GM19023 (cell line): ENCODE results near the gene FAM53B.

Experiments used
- ATAC-seq: cut with Tn5 transposase; IDR thresholded peaks from one replicate; pipeline ENCODE4 v1.9.1; 2021; ENCODE audit warnings: mild to moderate bottlenecking, moderate library complexity; ENCODE audit not compliant: unreplicated experiment

The FAM53B gene

DNA sequence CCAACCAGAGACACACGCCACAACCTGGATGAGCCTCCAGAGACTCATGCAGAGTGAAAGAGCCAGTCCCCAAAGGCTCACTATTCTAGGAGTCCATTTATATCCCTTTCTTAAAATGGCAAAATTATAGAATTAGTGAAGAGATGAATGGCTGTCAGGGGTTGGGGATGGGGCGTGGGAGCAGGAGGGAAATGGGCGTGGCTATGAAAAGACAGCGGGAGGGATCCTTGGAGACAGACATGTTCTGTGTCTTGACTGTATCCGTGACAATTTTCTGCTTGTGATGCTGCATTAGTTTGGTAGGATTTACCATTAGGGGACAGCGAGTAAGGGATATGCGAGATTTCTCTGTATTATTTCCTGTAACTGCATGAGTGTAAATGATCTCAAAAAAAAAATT is 33.0 kb downstream of the FAM53B start:
- ATAC-seq, result no peak

DNA sequence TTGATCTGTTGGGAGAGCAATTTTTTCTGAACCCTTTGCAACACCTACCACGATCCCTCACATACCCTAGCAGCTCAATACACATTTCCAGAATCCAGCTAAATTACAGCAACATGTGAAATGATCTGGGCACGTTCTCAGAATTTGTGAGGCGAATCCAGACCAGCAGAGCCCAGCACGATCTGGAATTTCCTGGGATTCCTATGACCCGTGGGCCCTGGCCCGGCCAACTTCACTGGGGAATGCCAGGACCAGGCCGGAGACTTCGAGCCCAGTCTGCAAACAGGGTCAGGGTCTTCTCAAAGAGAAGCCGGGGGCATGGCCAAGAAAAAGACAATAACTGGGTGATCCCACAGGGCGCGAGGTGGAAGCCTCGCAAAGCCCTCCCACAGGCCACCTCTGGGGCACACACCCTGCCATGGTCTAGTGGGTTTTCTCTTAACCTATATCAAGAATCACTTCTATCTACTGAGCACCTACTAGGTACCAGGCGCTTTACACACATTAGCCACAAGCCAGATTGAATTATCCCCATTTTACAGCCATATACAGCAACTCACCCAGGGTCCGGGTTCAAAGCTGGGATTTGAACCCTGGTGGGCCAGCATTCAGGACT is 33.8 kb downstream of the FAM53B start:
- no peak for ATAC-seq

DNA sequence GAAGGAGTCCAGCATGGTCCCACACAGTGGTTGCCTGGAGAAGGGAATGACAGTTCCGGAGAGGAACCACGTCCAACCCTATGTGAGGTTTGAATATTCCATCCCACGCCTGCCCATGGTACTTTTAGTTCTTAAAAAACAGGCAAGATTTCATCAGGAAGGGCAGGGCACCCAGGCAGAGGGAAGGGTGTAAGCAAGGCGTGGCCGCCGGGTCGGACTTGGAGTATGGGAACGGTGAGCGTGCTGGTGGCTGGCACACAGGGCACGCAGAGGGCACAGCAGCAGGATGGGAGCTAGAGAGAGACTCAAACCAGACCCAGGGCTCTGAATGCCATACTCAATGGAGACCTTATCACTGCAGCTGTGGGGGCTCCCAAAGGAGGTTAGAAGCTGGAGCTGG is 34.3 kb downstream of the FAM53B start:
- no peak for ATAC-seq

DNA sequence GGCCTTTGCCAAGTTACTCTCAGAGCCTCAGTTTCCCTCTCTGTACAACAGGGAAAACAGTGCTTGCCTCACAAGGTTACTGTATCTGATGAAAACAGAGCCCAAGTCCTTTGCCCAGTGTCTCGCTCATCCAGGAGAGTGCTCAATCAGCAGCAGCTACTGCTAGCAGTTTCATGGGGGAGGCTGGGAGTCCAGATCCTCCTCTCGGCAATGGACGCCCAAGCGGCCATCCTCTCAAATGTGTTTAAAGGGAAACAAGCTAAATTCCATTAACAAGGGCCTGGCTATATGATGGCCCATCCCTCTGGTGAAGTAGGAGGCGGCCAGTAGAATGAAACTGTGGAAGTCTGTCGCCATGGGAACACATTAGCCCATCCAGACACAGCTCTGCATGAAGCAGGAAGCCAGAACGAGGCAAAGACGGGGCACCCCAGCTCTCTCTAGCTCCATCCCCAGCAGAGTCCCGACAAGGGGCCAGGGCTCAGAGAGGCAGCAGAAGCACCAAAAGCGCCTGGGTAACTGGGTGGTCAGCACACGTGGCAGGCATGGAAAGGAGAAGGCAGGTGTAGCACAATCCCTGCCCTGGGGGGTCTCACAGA is 35.2 kb downstream of the FAM53B start:
- no peak for ATAC-seq

DNA sequence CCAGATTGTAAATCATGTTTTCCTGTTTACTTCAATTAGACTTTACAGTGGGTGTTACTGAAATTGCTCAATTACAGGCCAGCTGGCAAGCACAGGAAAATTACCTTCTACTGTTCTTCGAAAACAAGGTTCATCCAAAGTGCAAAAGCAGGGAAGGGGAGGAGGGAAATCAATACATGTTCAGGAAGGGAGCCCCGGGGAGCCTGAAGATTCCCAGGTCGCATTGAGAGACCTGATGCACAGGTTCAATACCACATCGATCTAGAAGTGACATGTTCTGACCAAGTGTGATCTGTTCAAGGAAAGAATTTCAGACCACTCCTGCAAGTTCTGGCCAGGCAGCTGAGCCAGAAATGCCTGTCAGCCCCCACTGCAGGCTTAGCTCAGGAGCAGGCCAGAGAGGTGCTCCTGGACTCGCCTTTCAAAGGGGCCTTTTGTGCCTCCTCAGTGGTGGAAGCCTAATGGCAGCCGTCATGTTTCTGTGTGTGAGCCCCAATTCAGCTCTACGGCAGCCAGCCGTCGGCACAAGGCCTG is 35.9 kb downstream of the FAM53B start:
- no peak for ATAC-seq

DNA sequence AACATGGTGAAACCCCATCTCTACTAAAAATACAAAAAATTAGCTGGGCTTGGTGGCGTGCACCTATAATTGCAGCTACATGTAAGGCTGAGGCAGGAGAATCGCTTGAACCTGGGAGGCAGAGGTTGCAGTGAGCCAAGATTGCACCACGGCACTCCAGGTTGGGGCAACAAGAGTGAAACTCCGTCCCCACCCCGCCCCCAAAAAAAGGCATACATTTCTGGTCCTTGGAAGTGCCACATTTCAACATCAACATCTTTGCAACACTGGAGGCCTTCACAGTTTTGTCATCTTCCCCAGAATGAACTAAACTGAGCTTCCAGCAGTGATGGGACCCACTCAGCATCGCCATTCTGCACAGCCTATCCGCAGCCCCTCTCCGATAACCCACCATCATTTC is 36.6 kb downstream of the FAM53B start:
- no peak for ATAC-seq

DNA sequence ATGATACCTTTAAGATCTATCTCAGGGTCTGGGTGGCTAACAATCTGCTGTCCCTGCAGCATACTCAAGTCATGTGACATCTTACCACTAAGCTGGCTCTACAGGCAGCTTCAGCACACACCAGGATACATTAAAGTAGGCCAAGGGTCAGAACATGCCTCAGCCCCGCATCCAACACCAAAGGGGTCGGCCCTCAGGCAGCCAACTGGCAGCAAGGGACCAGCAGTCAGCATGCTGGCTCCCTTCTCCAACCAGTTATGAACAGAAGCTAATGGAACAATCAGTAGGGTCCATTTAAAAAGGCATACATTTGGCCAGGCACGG is 37.1 kb downstream of the FAM53B start:
- ATAC-seq, result no peak

DNA sequence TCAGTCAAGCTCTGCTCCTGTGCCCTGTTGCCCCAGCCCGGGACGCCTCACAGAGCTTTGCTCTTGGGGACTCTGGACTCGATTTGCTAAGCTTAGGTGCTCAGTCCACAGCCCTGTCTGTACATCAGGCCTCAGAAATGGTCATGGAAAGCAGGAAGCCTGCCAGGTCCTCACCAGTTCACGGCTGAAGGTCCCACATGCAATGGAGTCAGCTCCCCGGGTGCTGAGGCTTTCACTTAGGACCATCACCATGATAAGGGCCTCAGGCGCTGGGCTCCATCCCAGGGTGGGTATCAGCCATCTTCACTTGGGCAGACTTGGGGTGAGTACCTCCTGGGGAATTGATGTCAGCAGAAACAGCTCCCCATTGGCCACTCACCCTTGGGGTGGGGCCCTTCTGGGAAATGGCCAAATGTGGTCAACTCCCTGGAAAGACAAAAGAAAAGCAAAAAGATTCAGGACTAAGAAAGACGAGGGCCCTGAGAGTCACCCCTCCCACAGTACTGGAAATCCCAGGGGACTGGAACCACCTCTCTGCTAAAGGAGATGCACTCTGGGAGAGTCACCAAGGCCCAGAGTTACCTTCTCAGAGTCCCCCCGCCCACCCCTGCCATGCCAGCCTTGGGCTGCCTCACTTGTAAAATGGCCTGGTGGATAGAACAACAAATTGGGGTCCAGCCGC is 37.6 kb downstream of the FAM53B start:
- ATAC-seq, result no peak

DNA sequence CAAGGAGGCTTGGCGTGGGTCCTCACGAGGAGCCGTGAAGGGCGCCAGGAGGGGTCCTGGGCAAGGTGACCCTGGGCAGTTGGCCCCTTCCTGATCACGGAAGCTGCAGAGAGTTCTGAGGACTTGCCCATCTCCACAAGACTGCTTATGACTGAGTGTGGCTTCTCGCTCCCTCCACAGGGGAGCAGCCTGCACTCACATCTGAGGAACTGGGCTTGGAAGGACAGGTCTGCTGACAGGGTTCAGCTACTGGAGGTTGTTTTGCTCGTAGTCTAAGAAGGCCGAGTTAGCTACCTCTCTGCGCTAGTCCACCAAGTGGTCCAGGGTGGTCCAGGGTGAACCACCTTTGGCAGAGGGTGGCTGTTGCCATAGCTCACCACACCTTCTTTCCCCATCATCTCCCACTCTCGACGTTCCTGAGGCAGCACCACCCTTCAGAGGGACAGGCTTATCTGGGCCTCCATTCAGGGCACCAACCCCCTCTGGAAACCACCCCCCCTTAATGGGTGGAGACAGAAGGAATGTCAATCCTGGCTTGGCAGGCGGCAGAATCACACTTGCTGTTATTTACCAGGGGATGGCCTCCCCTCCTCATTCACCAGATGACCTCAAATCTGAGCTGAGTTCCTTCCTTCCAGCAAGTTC is 38.2 kb downstream of the FAM53B start:
- no peak for ATAC-seq

DNA sequence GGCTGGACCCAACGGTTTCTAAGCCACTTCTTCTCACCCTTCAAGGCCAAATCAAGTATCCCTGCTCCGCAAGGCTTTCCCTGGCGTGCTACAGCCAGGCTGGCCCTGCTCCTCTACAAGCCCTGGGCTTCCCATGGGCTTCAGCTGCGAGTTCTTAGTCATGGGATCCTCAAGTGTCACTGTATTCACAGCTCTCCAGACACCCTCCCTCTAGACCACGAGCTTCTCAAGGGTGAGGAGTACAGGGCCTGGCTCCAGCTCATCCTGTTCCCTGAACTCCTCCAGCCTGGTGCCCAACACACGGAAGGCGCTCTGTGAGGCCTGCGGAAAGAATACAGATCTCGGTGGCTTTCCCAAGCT is 38.8 kb downstream of the FAM53B start:
- ATAC-seq, result no peak

DNA sequence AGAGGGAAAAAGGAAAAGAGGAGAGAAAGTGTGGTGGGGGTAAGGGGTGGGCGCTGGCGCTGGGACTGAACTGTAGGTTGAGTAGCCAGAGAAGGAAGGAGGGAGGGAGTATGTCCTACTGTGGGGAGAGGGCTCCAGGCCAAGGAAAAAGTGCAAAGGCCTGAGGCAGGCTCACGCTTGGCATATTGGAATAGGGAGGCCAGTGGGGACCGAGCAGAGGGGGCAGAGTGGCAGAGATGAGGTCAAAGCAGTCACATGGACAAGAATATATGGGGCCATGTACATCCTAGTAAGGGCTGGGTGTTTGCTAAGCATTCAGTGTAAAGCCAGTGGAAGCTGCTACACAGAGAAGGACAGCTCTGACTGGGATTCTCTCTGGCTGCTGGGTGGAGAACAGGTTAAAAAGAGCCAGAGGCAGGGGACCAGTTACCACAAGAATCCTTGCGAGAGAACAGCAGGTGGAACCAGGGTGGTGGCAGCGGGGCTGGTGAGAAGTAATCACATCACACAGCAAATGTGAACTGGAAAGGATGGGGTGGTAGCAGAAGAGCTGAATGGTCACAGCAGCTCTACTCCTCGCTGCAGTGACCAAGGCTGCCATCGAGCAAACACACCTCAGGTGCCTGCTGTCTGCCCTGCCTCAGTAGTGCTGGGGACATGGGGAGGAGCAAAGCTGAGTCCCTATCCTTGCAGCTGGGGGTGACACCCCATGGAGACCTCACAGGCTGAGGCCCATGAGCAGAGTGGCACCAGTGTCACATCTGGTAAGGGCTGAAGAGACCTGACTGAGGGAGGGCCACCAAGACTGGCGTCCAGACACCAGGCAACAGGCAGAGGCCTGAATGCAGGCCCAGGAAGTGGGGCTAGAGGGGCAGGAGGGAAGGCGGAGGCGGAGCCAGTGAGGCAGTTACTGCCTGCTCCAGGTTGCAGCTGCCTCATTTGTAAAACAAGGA is 39.5 kb downstream of the FAM53B start:
- ATAC-seq, result no peak

DNA sequence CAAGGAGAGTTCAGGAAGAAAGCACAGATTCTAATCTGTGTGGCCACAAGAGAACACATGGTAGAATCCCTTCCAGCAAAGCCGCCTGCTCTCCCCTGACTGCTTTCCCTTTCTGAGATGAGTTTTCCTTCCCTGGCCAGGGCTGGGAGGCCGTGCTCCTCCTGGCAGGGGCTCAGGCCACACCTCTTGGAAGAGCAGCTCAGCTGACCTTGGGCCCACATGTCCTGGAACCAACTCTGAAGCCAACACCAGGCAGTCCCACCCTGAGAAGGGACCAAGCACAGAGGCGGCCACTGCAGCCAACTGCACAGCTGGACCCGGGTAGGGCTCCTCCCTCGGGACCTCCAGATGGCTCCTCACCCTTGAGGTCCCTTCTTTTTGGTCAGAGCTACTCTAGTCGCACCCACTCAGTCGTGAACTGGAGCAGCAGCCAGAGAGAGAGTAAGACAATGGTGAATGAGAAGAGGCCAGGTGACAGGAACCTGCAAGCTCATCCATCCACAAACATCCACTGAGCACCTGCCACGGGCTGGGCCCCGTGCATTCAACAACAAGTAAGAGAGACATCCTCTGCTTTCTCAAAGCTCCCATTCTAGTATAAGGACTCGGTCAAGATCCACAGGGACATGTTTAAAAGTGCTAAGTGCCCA is 40.3 kb downstream of the FAM53B start:
- no peak for ATAC-seq

DNA sequence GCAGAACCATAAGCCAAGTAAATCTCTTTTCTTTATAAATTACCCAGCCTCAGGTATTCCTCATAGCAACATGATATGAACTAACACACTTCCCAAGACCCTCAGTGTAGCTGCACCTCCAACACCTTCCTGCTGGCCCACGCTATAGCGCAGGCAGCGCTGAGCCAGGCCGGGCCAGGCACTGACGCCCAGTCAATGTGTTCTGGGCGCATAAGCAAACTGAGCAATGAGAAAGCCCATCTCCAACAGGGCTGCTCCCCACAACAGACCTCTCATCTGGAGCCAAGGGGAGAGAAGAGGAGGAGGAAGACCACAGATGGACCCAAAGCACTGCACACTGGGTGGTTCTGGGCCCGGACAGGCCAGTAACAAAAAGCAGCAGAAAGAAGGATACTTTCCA is 40.8 kb downstream of the FAM53B start:
- no peak for ATAC-seq

DNA sequence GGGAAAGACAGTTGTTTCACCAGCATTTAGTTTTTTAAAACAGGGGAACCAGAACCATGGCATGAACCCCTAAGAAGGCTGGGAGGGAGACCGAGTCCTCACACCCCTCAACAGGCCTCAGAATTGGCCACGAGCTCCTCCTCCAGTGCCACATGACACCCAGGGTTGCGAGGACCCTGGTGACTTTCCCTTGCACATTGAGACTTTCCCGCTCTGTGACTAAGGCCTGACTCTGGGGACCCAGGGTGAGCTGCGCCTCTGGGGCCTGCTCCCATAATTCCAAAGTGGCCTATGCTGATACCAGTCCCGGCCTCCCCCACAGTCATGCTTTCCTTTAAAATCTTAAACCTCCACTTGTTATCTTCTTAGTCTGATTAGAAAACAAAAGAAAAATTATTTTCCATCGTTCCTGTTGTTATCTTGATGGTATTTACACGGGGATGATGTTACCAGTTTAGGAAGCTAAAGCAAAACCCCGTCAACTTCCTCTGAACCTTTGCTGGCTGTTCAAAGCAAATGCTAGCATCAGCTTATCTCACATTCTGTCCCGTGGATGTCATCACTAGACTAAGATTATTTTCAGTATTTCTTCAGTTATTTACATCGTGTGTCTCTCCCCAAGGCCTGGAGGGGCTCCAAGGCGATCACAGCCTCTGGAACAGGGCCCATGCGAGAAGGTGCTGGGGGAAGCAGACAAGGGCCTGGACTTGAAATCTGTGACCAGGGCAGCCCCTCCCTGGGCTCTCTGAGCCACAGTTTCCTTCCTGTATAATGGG is 42.1 kb downstream of the FAM53B start:
- no peak for ATAC-seq

DNA sequence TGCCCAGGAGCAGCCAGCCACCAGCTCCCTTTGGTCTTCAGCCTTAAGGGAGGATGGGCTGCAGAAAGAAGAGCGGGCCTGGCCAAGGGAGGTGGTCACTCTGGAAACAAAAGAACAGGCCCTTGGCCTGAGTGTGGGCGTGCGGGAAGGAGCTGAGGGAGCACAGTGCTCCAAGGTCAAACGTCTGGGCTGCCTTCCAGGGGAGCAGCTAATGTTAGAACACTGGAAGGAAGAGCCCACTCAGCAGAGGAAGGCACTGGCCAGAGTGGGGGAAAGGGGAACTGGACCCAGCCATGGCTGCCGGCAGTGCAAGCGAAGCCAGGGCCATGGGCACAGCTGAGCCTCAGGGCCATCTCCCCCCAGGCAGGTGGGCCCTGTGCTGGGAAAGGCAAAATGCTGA is 42.7 kb downstream of the FAM53B start:
- ATAC-seq, result no peak

DNA sequence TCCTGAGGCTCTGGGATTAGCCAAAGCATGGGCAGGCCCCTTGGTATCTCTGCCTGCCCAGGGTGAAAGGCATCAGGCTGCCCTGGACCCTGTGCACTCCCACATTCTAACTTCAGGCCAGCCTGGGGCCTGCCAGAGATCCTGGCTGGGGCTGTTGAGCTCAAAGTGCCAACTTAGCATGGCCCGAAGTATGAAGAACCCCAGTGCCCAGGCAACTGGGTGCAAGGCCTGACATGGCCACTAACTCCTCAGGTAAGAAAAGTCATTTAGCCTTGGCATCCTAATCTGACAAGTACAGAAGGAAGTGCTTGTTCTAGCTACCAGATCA is 43.2 kb downstream of the FAM53B start:
- no peak for ATAC-seq

DNA sequence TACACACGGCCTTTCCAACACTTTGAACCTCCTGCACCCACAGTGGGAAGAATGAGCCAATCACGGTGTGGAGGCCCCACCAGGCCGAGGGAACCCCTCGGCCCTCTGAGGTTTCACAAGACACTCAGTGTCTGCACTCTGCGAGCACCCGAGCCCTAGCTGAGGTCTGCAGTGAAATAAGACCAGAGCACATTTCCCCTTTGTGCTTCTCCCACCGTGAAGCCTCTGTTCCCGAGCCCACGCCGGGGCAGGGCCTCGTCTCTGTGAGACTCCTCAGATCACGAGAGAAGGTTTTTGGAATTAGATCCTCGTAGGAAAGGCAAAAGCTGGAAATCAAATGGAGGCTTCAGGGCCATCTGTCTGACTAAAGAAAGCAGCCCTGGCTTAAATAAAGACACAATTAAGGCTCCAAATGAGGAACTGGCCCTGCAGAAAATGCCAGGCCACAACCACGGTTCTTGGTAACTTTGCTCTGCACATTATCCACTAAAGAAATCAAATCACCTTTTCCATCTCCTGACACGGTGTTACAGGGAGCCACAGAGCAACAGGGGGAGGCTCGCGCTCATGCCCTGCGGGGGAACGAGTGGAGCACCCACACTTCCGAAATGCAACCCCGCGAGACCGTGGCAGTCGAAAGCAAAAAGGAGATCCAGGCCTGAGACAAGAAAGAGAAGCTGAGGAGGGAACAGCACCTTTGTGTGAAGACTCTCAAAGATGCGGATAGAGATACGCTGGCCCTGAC is 43.7 kb downstream of the FAM53B start:
- ATAC-seq, result no peak

DNA sequence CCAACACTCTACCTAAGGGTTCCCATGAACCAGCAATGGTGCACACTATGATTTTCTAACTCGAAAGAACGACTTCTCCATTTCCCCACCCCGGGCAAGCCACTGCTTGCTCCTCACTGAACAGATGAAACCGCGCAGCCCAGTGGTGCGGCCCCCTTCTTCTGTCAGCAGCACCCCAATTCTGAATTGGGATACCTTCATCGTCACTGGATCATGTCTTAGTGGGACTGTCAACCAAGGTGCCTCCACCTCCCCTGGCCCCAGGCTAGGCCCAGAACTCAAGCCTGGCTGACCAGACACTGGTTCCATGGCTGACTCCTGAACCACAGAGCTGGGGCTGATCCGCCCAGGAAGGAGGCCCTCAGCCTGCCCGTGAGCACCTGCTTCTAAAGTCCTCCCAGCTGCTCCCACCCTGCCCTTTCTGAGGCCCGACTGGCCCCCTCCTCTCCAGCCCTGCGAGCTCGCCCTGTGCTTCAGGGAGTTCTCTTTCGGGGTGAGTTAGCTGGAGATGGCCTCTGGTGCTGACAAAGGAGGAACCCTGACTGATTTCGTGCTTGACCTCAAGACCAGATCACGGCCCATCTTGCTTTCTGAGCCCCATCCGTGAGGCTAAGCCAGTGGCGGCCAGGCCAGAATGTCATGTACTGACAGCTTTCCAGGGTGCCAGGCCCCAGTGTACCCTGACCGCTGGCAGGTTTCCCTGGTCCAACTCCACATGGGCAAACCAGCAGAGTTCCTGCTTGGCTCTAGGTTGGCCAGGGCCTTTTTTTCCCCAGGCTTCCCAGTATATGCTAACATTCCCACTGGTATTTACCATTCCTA is 44.5 kb downstream of the FAM53B start:
- ATAC-seq, result no peak
